Measurements from ENCODE around the gene TMEM219. TPM values are rescaled to one million over a fixed set of nuclear protein-coding genes. Genes with fewer than 3 reads are reported as not detected.

The TMEM219 gene
- total RNA-seq, 1 experiment from 2014 or later: 69.6 TPM

GRCh38 chr16:29986931-29987330 lies 25.1 kb downstream of the TMEM219 start:
- Mint-ChIP-seq H3K27ac (no peak overlapping the region), H3K9me3 (no peaks in the 10 kb centered on the region), H3K4me3 (no peak overlapping the region), H3K27me3 (ENCODE audit: low read depth) (no peaks in the 10 kb centered on the region), H3K4me1 (no peaks in the 10 kb centered on the region), H3K36me3 (peaks cover 53% of the 10 kb centered on the region)
- ChIA-PET POLR2A (no interaction called here), CTCF (no interaction called here)
- DNase-seq (ENCODE audit: low spot score) (no peak), ATAC-seq (no peak)
- TF ChIP-seq SP1 (CRISPR knock-in tag; conservative IDR thresholded peaks at IDR 0.05): no peak
- TF ChIP-seq MLX (CRISPR knock-in tag; IDR thresholded peaks at IDR 0.05): no peak
- TF ChIP-seq FOXK1 (CRISPR knock-in tag; IDR thresholded peaks at IDR 0.05): no peak
- TF ChIP-seq, protein P1, sequence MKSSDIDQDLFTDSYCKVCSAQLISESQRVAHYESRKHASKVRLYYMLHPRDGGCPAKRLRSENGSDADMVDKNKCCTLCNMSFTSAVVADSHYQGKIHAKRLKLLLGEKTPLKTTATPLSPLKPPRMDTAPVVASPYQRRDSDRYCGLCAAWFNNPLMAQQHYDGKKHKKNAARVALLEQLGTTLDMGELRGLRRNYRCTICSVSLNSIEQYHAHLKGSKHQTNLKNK (CRISPR knock-in tag; IDR thresholded peaks at IDR 0.05): no peak
- TF ChIP-seq, protein P2, sequence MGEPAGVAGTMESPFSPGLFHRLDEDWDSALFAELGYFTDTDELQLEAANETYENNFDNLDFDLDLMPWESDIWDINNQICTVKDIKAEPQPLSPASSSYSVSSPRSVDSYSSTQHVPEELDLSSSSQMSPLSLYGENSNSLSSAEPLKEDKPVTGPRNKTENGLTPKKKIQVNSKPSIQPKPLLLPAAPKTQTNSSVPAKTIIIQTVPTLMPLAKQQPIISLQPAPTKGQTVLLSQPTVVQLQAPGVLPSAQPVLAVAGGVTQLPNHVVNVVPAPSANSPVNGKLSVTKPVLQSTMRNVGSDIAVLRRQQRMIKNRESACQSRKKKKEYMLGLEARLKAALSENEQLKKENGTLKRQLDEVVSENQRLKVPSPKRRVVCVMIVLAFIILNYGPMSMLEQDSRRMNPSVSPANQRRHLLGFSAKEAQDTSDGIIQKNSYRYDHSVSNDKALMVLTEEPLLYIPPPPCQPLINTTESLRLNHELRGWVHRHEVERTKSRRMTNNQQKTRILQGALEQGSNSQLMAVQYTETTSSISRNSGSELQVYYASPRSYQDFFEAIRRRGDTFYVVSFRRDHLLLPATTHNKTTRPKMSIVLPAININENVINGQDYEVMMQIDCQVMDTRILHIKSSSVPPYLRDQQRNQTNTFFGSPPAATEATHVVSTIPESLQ (CRISPR knock-in tag; IDR thresholded peaks at IDR 0.05): no peak
- TF ChIP-seq ZNF121 (CRISPR knock-in tag; IDR thresholded peaks at IDR 0.05): no peak
- no peak for TF ChIP-seq ZNF317 (CRISPR knock-in tag; IDR thresholded peaks at IDR 0.05; ENCODE audit: borderline replicate concordance, low read depth)
- TF ChIP-seq MXD4 (CRISPR knock-in tag; IDR thresholded peaks at IDR 0.05; ENCODE audit: borderline replicate concordance): no peak

- no peak for ATAC-seq
- H3K4me1 Mint-ChIP-seq: no peaks in the 10 kb centered on the region
- CTCF ChIA-PET: no interaction called here
- DNase-seq (ENCODE audit: low spot score): no peak
- H3K9me3 Mint-ChIP-seq: no peaks in the 10 kb centered on the region
- H3K27me3 Mint-ChIP-seq (ENCODE audit: low read depth): no peaks in the 10 kb centered on the region
- H3K27ac Mint-ChIP-seq: no peak overlapping the region
- POLR2A ChIA-PET: interaction anchor here (0.6 kb wide), 1 partner anchor 14 kb away, joined by 3 read pairs; the partner anchor contains the start of gene TAOK2
- H3K4me3 Mint-ChIP-seq: no peak overlapping the region
- peaks cover 51% of the 10 kb centered on the region for H3K36me3 Mint-ChIP-seq
- TF ChIP-seq, protein P3, sequence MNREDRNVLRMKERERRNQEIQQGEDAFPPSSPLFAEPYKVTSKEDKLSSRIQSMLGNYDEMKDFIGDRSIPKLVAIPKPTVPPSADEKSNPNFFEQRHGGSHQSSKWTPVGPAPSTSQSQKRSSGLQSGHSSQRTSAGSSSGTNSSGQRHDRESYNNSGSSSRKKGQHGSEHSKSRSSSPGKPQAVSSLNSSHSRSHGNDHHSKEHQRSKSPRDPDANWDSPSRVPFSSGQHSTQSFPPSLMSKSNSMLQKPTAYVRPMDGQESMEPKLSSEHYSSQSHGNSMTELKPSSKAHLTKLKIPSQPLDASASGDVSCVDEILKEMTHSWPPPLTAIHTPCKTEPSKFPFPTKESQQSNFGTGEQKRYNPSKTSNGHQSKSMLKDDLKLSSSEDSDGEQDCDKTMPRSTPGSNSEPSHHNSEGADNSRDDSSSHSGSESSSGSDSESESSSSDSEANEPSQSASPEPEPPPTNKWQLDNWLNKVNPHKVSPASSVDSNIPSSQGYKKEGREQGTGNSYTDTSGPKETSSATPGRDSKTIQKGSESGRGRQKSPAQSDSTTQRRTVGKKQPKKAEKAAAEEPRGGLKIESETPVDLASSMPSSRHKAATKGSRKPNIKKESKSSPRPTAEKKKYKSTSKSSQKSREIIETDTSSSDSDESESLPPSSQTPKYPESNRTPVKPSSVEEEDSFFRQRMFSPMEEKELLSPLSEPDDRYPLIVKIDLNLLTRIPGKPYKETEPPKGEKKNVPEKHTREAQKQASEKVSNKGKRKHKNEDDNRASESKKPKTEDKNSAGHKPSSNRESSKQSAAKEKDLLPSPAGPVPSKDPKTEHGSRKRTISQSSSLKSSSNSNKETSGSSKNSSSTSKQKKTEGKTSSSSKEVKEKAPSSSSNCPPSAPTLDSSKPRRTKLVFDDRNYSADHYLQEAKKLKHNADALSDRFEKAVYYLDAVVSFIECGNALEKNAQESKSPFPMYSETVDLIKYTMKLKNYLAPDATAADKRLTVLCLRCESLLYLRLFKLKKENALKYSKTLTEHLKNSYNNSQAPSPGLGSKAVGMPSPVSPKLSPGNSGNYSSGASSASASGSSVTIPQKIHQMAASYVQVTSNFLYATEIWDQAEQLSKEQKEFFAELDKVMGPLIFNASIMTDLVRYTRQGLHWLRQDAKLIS (CRISPR knock-in tag; IDR thresholded peaks at IDR 0.05; ENCODE audit: borderline replicate concordance): no peak
- TF ChIP-seq ZNF317 (CRISPR knock-in tag; IDR thresholded peaks at IDR 0.05; ENCODE audit: borderline replicate concordance, low read depth): no peak
- TF ChIP-seq ZNF425 (CRISPR knock-in tag; conservative IDR thresholded peaks at IDR 0.05): no peak
- no peak for TF ChIP-seq CDX4 (CRISPR knock-in tag; IDR thresholded peaks at IDR 0.05; ENCODE audit: borderline replicate concordance)
- no peak for TF ChIP-seq NFE2L1 (CRISPR knock-in tag; IDR thresholded peaks at IDR 0.05)
- TF ChIP-seq STAT6 (CRISPR knock-in tag; conservative IDR thresholded peaks at IDR 0.05; ENCODE audit: low read depth): no peak
- TF ChIP-seq, protein P4, sequence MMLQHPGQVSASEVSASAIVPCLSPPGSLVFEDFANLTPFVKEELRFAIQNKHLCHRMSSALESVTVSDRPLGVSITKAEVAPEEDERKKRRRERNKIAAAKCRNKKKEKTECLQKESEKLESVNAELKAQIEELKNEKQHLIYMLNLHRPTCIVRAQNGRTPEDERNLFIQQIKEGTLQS (CRISPR knock-in tag; conservative IDR thresholded peaks at IDR 0.05): no peak
- TF ChIP-seq GRHL2 (CRISPR knock-in tag; IDR thresholded peaks at IDR 0.05; ENCODE audit: insufficient replicate concordance, severe bottlenecking): no peak
- no peak for TF ChIP-seq ZNF121 (CRISPR knock-in tag; IDR thresholded peaks at IDR 0.05)
- TF ChIP-seq ESRRA (CRISPR knock-in tag; IDR thresholded peaks at IDR 0.05; ENCODE audit: borderline replicate concordance): no peak
- TF ChIP-seq E2F1 (CRISPR knock-in tag; IDR thresholded peaks at IDR 0.05): no peak
Measured at GRCh38 chr16:29987371-29988085, 25.6 kb downstream of the TMEM219 start.
